GM12878 (cell line): ENCODE measurements around the gene ZNF823. TPM values are rescaled to one million over a fixed set of nuclear protein-coding genes. Genes with fewer than 3 reads are reported as not detected.

Source experiments
- ATAC-seq: fragments of 200-7000 bp; cut with Tn5 transposase; 3 replicates; pipeline ENCODE4 v1.9.1; 2020; ENCODE audit warnings: mild to moderate bottlenecking, moderate library complexity
- BruUV-seq: library from RNA; stranded (reverse); fragments of 400-500 nt; replicated peaks from 2 replicates; lab custom pipeline; 2021; lab: Mats Ljungman, UMichigan
- CTCF ChIA-PET: fragments of 300-600 bp; sonication (Branson Sonifier 250); formaldehyde crosslinking; extraction: SDS; loops from one replicate; lab custom pipeline; 2021; ENCODE audit warnings: inconsistent platforms; lab: Yijun Ruan, JAX
- POLR2A ChIA-PET: fragments of 350-600 bp; formaldehyde crosslinking; extraction: SDS; loops from one replicate; lab custom pipeline; 2021; ENCODE audit warnings: inconsistent platforms; lab: Charles Lee
- RAD21 ChIA-PET: fragments of 300-600 bp; sonication (Branson Sonifier 250); formaldehyde crosslinking; loops from one replicate; lab custom pipeline; 2023; ENCODE audit warnings: antibody characterized with exemption; ENCODE audit not compliant: unreplicated experiment; lab: Charles Lee
- SMC1A ChIA-PET: fragments of 300-600 bp; sonication (Branson Sonifier 250); formaldehyde crosslinking; loops from one replicate; lab custom pipeline; 2023; ENCODE audit not compliant: unreplicated experiment, uncharacterized antibody; lab: Charles Lee
- DNase-seq: peaks from one replicate; pipeline ENCODE4 v3.0.0-alpha.2; 2011; ENCODE audit warnings: low read depth, low spot score
- FAIRE-seq: peaks from 3 replicates; lab custom pipeline; 2011; peaks lifted over from hg19 to GRCh38; lab: Jason Lieb, UNC
- H2AFZ ChIP-seq: 2 replicates; pipeline ENCODE4 v1.6.0; 2011; ENCODE audit warnings: low read depth, low read length, control low read depth; ENCODE audit not compliant: control insufficient read depth
- H3K27ac ChIP-seq: 2 replicates; pipeline ENCODE4 v1.5.1; 2011; ENCODE audit warnings: control low read depth; ENCODE audit not compliant: control insufficient read depth, insufficient read depth
- H3K27me3 ChIP-seq, 2 experiments: replicated peaks in 1 of 2; 2 replicates each; pipeline versions ENCODE4 v1.6.0 to v1.6.1; 2011; ENCODE audit warnings: low read length in 1 of 2; ENCODE audit not compliant: control insufficient read depth in 2 of 2, insufficient read depth in 2 of 2
- H3K36me3 ChIP-seq, 2 experiments: 2 replicates each; pipeline ENCODE4 v1.5.1; 2011; ENCODE audit warnings: low read length in 1 of 2; ENCODE audit not compliant: control insufficient read depth in 2 of 2, insufficient read depth in 2 of 2
- H3K4me1 ChIP-seq: 2 replicates; pipeline ENCODE4 v1.6.1; 2011; ENCODE audit warnings: mild to moderate bottlenecking, low read length, moderate library complexity, mixed read lengths; ENCODE audit not compliant: control insufficient read depth, insufficient read depth
- H3K4me2 ChIP-seq: 2 replicates; pipeline ENCODE4 v1.6.0; 2011; ENCODE audit warnings: control low read depth; ENCODE audit not compliant: control insufficient read depth, insufficient read depth
- H3K4me3 ChIP-seq: fragments of 200-600 bp; sonication (generic); 2 replicates; pipeline ENCODE4 v1.5.1; 2016
- H3K79me2 ChIP-seq: 2 replicates; pipeline ENCODE4 v1.6.0; 2011; ENCODE audit warnings: low read length; ENCODE audit not compliant: control insufficient read depth, insufficient read depth
- H3K9ac ChIP-seq: 2 replicates; pipeline ENCODE4 v1.8.0; 2011; ENCODE audit warnings: low read length, control low read depth, mixed read lengths; ENCODE audit not compliant: control insufficient read depth, insufficient read depth
- H3K9me3 ChIP-seq: replicated peaks from 3 replicates; pipeline ENCODE4 v1.5.1; 2011; ENCODE audit warnings: mild to moderate bottlenecking, low read length; ENCODE audit not compliant: control insufficient read depth, insufficient read depth
- H4K20me1 ChIP-seq: 2 replicates; pipeline ENCODE4 v1.6.0; 2011; ENCODE audit not compliant: control insufficient read depth, insufficient read depth
- CEBPB ChIP-seq, 2 experiments: fragments of 150-350 bp in 1 of 2; IDR thresholded peaks; 2 replicates each; pipeline ENCODE4 v1.6.1; 2012 to 2014; ENCODE audit warnings: low read depth in 2 of 2, low read length in 2 of 2, borderline replicate concordance in 1 of 2, inconsistent platforms in 1 of 2
- CTCF ChIP-seq, 3 experiments: IDR thresholded peaks in 2 of 3; conservative IDR thresholded peaks in 1 of 3; 2 replicates each; pipeline ENCODE4 v1.5.1; 2011; ENCODE audit warnings: low read depth in 3 of 3, low read length in 3 of 3, mild to moderate bottlenecking in 3 of 3, control low read depth in 2 of 3, moderate library complexity in 2 of 3, inconsistent platforms in 1 of 3, mixed read lengths in 1 of 3; ENCODE audit not compliant: control insufficient read depth in 2 of 3, insufficient read depth in 1 of 3; ENCODE audit errors: extremely low read depth in 1 of 3
- CUX1 ChIP-seq: IDR thresholded peaks from 2 replicates; pipeline ENCODE4 v1.6.1; 2012; ENCODE audit warnings: improper control_type of control experiment, low read depth, low read length; ENCODE audit not compliant: insufficient replicate concordance
- DPF2 ChIP-seq: fragments of 450-650 bp; IDR thresholded peaks from 2 replicates; pipeline ENCODE4 v1.6.1; 2017; ENCODE audit warnings: mild to moderate bottlenecking
- E2F4 ChIP-seq: IDR thresholded peaks from 2 replicates; pipeline ENCODE4 v1.6.1; 2012; ENCODE audit warnings: low read depth, low read length, improper control_type of control experiment
- E2F8 ChIP-seq: fragments of 450-650 bp; IDR thresholded peaks from 2 replicates; pipeline ENCODE4 v1.6.1; 2018; ENCODE audit warnings: mild to moderate bottlenecking, low read depth, moderate library complexity; ENCODE audit not compliant: partially characterized antibody
- FOS ChIP-seq: IDR thresholded peaks from 3 replicates; pipeline ENCODE4 v1.6.1; 2011; ENCODE audit warnings: borderline replicate concordance; ENCODE audit not compliant: insufficient read length; ENCODE audit errors: extremely low read depth
- NRF1 ChIP-seq: conservative IDR thresholded peaks from 2 replicates; pipeline ENCODE4 v1.6.1; 2011; ENCODE audit warnings: mild to moderate bottlenecking, low read depth, low read length, improper control_type of control experiment
- RCOR1 ChIP-seq: conservative IDR thresholded peaks from 2 replicates; pipeline ENCODE4 v1.6.1; 2012; ENCODE audit warnings: low read depth, low read length, improper control_type of control experiment
- SMAD5 ChIP-seq: IDR thresholded peaks from 2 replicates; pipeline ENCODE4 v1.6.1; 2016; ENCODE audit warnings: antibody characterized with exemption, low read depth
- SREBF2 ChIP-seq: IDR thresholded peaks from 2 replicates; pipeline ENCODE4 v1.6.1; 2012; ENCODE audit warnings: mild to moderate bottlenecking, low read length
- SUPT20H ChIP-seq: IDR thresholded peaks from 2 replicates; pipeline ENCODE4 v1.6.1; 2011; ENCODE audit warnings: low read depth, mild to moderate bottlenecking, low read length, moderate library complexity, borderline replicate concordance; ENCODE audit not compliant: control insufficient read depth
- ZNF622 ChIP-seq: fragments of 450-650 bp; IDR thresholded peaks from 2 replicates; pipeline ENCODE4 v1.6.1; 2017; ENCODE audit warnings: mild to moderate bottlenecking, inconsistent platforms
- ZSCAN29 ChIP-seq: fragments of 450-650 bp; IDR thresholded peaks from 2 replicates; pipeline ENCODE4 v1.6.1; 2017; ENCODE audit warnings: mild to moderate bottlenecking, moderate library complexity
- WGBS: methylation state at CpG from one replicate; pipeline ENCODE4 v1.1.6; 2016; ENCODE audit warnings: low lambda C conversion rate; ENCODE audit not compliant: insufficient replicate concordance, insufficient coverage; ENCODE audit errors: missing lambda C conversion rate; 5-methylcytosine and 5-hydroxymethylcytosine counted together
- in situ Hi-C: fragments of 300-500 bp; cut with MboI; formaldehyde crosslinking; loops from 9 replicates; pipeline ENCODE4 v1.14.3; 2018; ENCODE audit warnings: mixed read lengths
- intact Hi-C: fragments of 100-400 bp; cut with micrococcal nuclease; formaldehyde crosslinking; loops from one replicate; pipeline ENCODE4 v1.14.2; 2022; ENCODE audit not compliant: unreplicated experiment
- polyA plus RNA-seq, 11 experiments: library from polyadenylated mRNA; depleted of rRNA in 4 of 11; unstranded in 6 of 11; stranded (reverse) in 5 of 11; fragments of >200 nt; fragmentation: Nextera tagmentation in 4 of 11; fragmentation: Illumina TruSeq in 1 of 11; extraction: Ambion mirVana in 4 of 11; extraction: Trizol in 1 of 11; gene quantifications; 1 replicate in 1 of 11; 2 replicates in 10 of 11; pipeline versions ENCODE4 v1.2.1 to v1.2.3, GENCODE V29; 2011 to 2016; ENCODE audit warnings: inconsistent platforms in 2 of 11, missing spikeins in 2 of 11, low read depth in 1 of 11
- total RNA-seq, 4 experiments: library from RNA; depleted of rRNA in 3 of 4; stranded (reverse); fragments of >200 nt in 3 of 4; fragmentation: Illumina TruSeq in 1 of 4; extraction: Trizol in 1 of 4; gene quantifications; 2 replicates each; pipeline versions ENCODE4 v1.2.1 to v1.2.3, GENCODE V29; 2013 to 2021

Gene ZNF823
- total and polyA plus RNA-seq, 10 of the 15 experiments (the other 5 are each of a cell fraction or from before 2014, with no cell fraction given): 3.3 to 8.0 (median 4.5) TPM

GRCh38 chr19:11787536-11787935 is 48.8 kb upstream of the ZNF823 start:
- FAIRE-seq (no peak), ATAC-seq (no peak), DNase-seq (no peak)
- no peaks in the 10 kb centered on the region for H4K20me1 ChIP-seq
- peaks cover 14% of the 10 kb centered on the region for H3K9me3 ChIP-seq
- no peak overlapping the region for H2AFZ ChIP-seq
- H3K79me2 ChIP-seq: no peaks in the 10 kb centered on the region
- CTCF ChIA-PET: no interaction called here
- no TSS peak for BruUV-seq
- RAD21 ChIA-PET: no interaction called here
- WGBS: 96% methylated on average over 3 of the region's 3 CpGs
- no peak overlapping the region for H3K4me2 ChIP-seq
- no peak overlapping the region for H3K9ac ChIP-seq
- no peaks in the 10 kb centered on the region for H3K4me1 ChIP-seq
- H3K27ac ChIP-seq: no peak overlapping the region
- intact Hi-C loops (no loop called here), in situ Hi-C loops (no loop called here)
- POLR2A ChIA-PET: no interaction called here
- no peaks in the 10 kb centered on the region for H3K27me3 ChIP-seq
- SMC1A ChIA-PET: no interaction called here
- no peaks in the 10 kb centered on the region for H3K36me3 ChIP-seq
- no peak overlapping the region for H3K4me3 ChIP-seq
- no peak for TF ChIP-seq NRF1
- TF ChIP-seq ZNF622: no peak
- no peak for TF ChIP-seq SUPT20H
- no peak for TF ChIP-seq SMAD5
- TF ChIP-seq CTCF (IDR thresholded peaks at IDR 0.05 in 2 of 3, conservative IDR thresholded peaks at IDR 0.05 in 1 of 3; ENCODE audit: control insufficient read depth in 2 of 3, extremely low read depth in 1 of 3, insufficient read depth in 1 of 3, low read depth in 3 of 3, low read length in 3 of 3): no peak
- no peak for TF ChIP-seq E2F4
- TF ChIP-seq SREBF2: no peak
- no peak for TF ChIP-seq E2F8
- TF ChIP-seq FOS: no peak
- TF ChIP-seq RCOR1: no peak
- no peak for TF ChIP-seq DPF2
- no peak for TF ChIP-seq CEBPB (IDR thresholded peaks at IDR 0.05; ENCODE audit: borderline replicate concordance in 1 of 2, low read depth in 2 of 2, low read length in 2 of 2)
- TF ChIP-seq ZSCAN29: no peak
- TF ChIP-seq CUX1: no peak
